CD4-positive, alpha-beta T cell treated with Interleukin-6 for 4 hours (primary cell): ENCODE measurements around the gene ESRRB.

ENCODE experiments used
- DNase-seq: peaks from one replicate; pipeline ENCODE4 v3.0.0-alpha.2; 2020; ENCODE audit warnings: mixed read lengths

The ESRRB gene

GRCh38 chr14:76456200-76456599, 80.3 kb downstream of the ESRRB start:
- peak; percentile 19 for DNase-seq

GRCh38 chr14:76456891-76457586, 81.1 kb downstream of the ESRRB start:
- no peak for DNase-seq

GRCh38 chr14:76457841-76458240, 81.9 kb downstream of the ESRRB start:
- no peak for DNase-seq

GRCh38 chr14:76461886-76462285, 85.9 kb downstream of the ESRRB start:
- DNase-seq, result no peak

GRCh38 chr14:76462330-76462729, 86.4 kb downstream of the ESRRB start:
- no peak for DNase-seq

- DNase-seq, result no peak
Observed at GRCh38 chr14:76463105-76463504, 87.2 kb downstream of the ESRRB start.

- DNase-seq, result no peak
Observed at GRCh38 chr14:76464856-76465255, 88.9 kb downstream of the ESRRB start.

- no peak for DNase-seq
Observed at GRCh38 chr14:76465664-76466063, 89.7 kb downstream of the ESRRB start.

GRCh38 chr14:76467711-76468155, 91.8 kb downstream of the ESRRB start:
- DNase-seq, result no peak

GRCh38 chr14:76472199-76472723, 96.3 kb downstream of the ESRRB start:
- DNase-seq, result no peak

- DNase-seq, result no peak
Observed at GRCh38 chr14:76473481-76474263, 97.7 kb downstream of the ESRRB start.

- no peak for DNase-seq
Observed at GRCh38 chr14:76480426-76480825, 104.5 kb downstream of the ESRRB start.

- DNase-seq, result no peak
Observed at GRCh38 chr14:76484355-76484754, 108.4 kb downstream of the ESRRB start.

- no peak for DNase-seq
Observed at GRCh38 chr14:76486251-76486743, 110.4 kb downstream of the ESRRB start.

GRCh38 chr14:76488551-76488950, 112.6 kb downstream of the ESRRB start:
- no peak for DNase-seq

GRCh38 chr14:76489667-76490066, 113.7 kb downstream of the ESRRB start:
- no peak for DNase-seq

GRCh38 chr14:76490111-76490510, 114.2 kb downstream of the ESRRB start:
- DNase-seq, result no peak

GRCh38 chr14:76490735-76491134, 114.8 kb downstream of the ESRRB start:
- no peak for DNase-seq

GRCh38 chr14:76491172-76491930, 115.4 kb downstream of the ESRRB start:
- no peak for DNase-seq

- DNase-seq, result no peak
Observed at GRCh38 chr14:76495983-76496382, 120.0 kb downstream of the ESRRB start.

- DNase-seq, result no peak
Observed at GRCh38 chr14:76496595-76496994, 120.7 kb downstream of the ESRRB start.

- DNase-seq, result no peak
Observed at GRCh38 chr14:76497550-76498462, 121.9 kb downstream of the ESRRB start.
